Stomach (tissue), 4 donors: ENCODE measurements around the gene CEMIP.

Source experiments
- CTCF ChIP-seq, 7 experiments: fragments of 450-650 bp in 4 of 7; fragments of 200-600 bp in 3 of 7; sonication (generic) in 3 of 7; IDR thresholded peaks; one replicate each; pipeline ENCODE4 v1.5.1; 2016 to 2019; ENCODE audit warnings: antibody characterized with exemption in 7 of 7, control low read depth in 2 of 7, mild to moderate bottlenecking in 1 of 7
- EP300 ChIP-seq: sonication (generic); formaldehyde crosslinking; IDR thresholded peaks from one replicate; pipeline ENCODE4 v1.6.1; 2017; ENCODE audit warnings: antibody characterized with exemption
- POLR2A ChIP-seq, 4 donors: fragments of 450-650 bp; IDR thresholded peaks; one replicate each; pipeline ENCODE4 v1.6.1; 2016; ENCODE audit warnings: antibody characterized with exemption in 4 of 4, control low read depth in 2 of 4, mild to moderate bottlenecking in 1 of 4, moderate library complexity in 1 of 4
- POLR2AphosphoS5 ChIP-seq, 3 donors: sonication (generic); formaldehyde crosslinking; IDR thresholded peaks; one replicate each; pipeline ENCODE4 v1.6.1; 2016; ENCODE audit warnings: antibody characterized with exemption in 3 of 3

- TF ChIP-seq POLR2A (IDR thresholded peaks at IDR 0.05): no peak
- TF ChIP-seq POLR2AphosphoS5 (IDR thresholded peaks at IDR 0.05): no peak
- peak in 1 of 7 experiments; percentile 28 for TF ChIP-seq CTCF (IDR thresholded peaks at IDR 0.05)
- no peak for TF ChIP-seq EP300
Measured at GRCh38 chr15:80996247-80996646, 217.1 kb downstream of the CEMIP start.
